Measurements from ENCODE around the gene FEM1B. TPM values are rescaled to one million over a fixed set of nuclear protein-coding genes. Genes with fewer than 3 reads are reported as not detected.

The FEM1B gene
- total and polyA plus RNA-seq, 2 donors (not counting 3 experiments of a cell fraction or from before 2014, with no cell fraction given), result 11.1 to 33.2 TPM

DNA sequence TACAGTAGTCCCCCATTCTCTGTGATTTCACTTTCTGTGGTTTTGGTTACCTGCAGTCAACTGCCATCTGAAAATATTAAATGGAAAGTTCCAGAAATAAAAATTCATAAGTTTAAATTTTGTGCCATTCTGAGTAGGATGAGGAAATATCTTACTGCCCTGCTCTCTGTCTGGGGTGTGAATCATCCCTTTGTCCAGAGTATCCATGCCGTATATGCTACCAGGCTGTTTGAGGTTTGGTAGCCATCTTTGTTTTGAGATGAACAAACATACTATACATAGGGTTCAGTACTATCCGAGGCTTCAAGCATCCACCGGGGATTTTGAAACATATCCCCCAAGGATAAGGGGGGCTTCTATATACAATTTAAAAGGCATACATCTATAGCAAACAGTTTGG is 16.3 kb upstream of the FEM1B start:
- H3K36me3 ChIP-seq (ENCODE audit: control insufficient read depth in 2 of 2, extremely low read depth in 1 of 2, insufficient read depth in 2 of 2, low read length in 2 of 2), result no peaks in the 10 kb centered on the region
- no peak for TF ChIP-seq POLR2A (IDR thresholded peaks at IDR 0.05; ENCODE audit: low read depth, low read length)
- TF ChIP-seq FOS (IDR thresholded peaks at IDR 0.05; ENCODE audit: borderline replicate concordance, insufficient read depth, low read length), result no peak
- no peak for TF ChIP-seq JUN (IDR thresholded peaks at IDR 0.05; ENCODE audit: borderline replicate concordance, insufficient read depth, insufficient read length, low read depth)
- TF ChIP-seq, protein P1, sequence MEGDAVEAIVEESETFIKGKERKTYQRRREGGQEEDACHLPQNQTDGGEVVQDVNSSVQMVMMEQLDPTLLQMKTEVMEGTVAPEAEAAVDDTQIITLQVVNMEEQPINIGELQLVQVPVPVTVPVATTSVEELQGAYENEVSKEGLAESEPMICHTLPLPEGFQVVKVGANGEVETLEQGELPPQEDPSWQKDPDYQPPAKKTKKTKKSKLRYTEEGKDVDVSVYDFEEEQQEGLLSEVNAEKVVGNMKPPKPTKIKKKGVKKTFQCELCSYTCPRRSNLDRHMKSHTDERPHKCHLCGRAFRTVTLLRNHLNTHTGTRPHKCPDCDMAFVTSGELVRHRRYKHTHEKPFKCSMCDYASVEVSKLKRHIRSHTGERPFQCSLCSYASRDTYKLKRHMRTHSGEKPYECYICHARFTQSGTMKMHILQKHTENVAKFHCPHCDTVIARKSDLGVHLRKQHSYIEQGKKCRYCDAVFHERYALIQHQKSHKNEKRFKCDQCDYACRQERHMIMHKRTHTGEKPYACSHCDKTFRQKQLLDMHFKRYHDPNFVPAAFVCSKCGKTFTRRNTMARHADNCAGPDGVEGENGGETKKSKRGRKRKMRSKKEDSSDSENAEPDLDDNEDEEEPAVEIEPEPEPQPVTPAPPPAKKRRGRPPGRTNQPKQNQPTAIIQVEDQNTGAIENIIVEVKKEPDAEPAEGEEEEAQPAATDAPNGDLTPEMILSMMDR (IDR thresholded peaks at IDR 0.05; ENCODE audit: extremely low read depth in 1 of 2, insufficient read depth in 1 of 2, low read depth in 1 of 2, low read length in 2 of 2), result no peak
- no peak for TF ChIP-seq EZH2 (IDR thresholded peaks at IDR 0.05; ENCODE audit: borderline replicate concordance, low read depth, low read length, severe bottlenecking)
- TF ChIP-seq GATA2 (IDR thresholded peaks at IDR 0.05; ENCODE audit: insufficient read depth, insufficient read length, low read depth, low read length), result no peak
- no peak for TF ChIP-seq POLR2AphosphoS5 (IDR thresholded peaks at IDR 0.05; ENCODE audit: insufficient read depth, low read depth, low read length)
- TF ChIP-seq, protein P2, sequence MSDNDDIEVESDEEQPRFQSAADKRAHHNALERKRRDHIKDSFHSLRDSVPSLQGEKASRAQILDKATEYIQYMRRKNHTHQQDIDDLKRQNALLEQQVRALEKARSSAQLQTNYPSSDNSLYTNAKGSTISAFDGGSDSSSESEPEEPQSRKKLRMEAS (IDR thresholded peaks at IDR 0.05; ENCODE audit: insufficient read depth, insufficient read length), result no peak
- no peak for TF ChIP-seq MYC (IDR thresholded peaks at IDR 0.05; ENCODE audit: low read depth, low read length)
- CTCF ChIA-PET, result interaction anchor here (5.6 kb wide), 1 partner anchor 8 kb away, joined by 31 read pairs; no protein-coding TSS in a partner anchor
- H2AFZ ChIP-seq (ENCODE audit: low read depth, low read length), result no peak overlapping the region
- no peak overlapping the region for H3K9ac ChIP-seq (replicated peaks; ENCODE audit: extremely low read depth, insufficient read depth, low read length)
- intact Hi-C loops (cut with micrococcal nuclease), result no loop called here
- no peak overlapping the region for H3K4me2 ChIP-seq (ENCODE audit: insufficient read depth, low read length)
- no TSS peak for BruUV-seq (replicated peaks)
- H3K27me3 ChIP-seq (ENCODE audit: control insufficient read depth in 2 of 2, insufficient read depth in 2 of 2, low read length in 2 of 2), result peaks cover 29 to 38% of the 10 kb centered on the region in 2 experiments
- H3K9me1 ChIP-seq (replicated peaks; ENCODE audit: control insufficient read depth, extremely low read depth, insufficient read depth, low read length), result no peaks in the 10 kb centered on the region
- H3K4me3 ChIP-seq (replicated peaks in 1 of 3; ENCODE audit: insufficient read depth in 1 of 3, low read depth in 1 of 3, low read length in 3 of 3), result no peak overlapping the region
- no peaks in the 10 kb centered on the region for H3K9me3 ChIP-seq (replicated peaks; ENCODE audit: control insufficient read depth, insufficient read depth, low read length)
- POLR2A ChIA-PET, result no interaction called here
- no peak overlapping the region for H3K27ac ChIP-seq (ENCODE audit: insufficient read depth, low read depth, low read length)
- FAIRE-seq (no peak), DNase-seq (ENCODE audit: low read depth, low spot score) (no peak)
- dilution Hi-C loops (cut with MboI; ENCODE audit: extremely low pct_ligation_motif_present, low sequenced_read_pairs), result no loop called here
- peaks cover 5% of the 10 kb centered on the region for H3K4me1 ChIP-seq (ENCODE audit: control insufficient read depth, extremely low read depth, insufficient read depth, low read length)
- no peaks in the 10 kb centered on the region for H3K79me2 ChIP-seq (ENCODE audit: control insufficient read depth, insufficient read depth, low read length)
- H4K20me1 ChIP-seq (replicated peaks; ENCODE audit: control insufficient read depth, extremely low read depth, insufficient read depth, low read length), result no peaks in the 10 kb centered on the region
